Right lobe of liver (tissue), 4 donors: ENCODE results near the gene USP48.

ENCODE experiments used
- POLR2A ChIP-seq: fragments of 450-650 bp; IDR thresholded peaks from one replicate; pipeline ENCODE4 v1.6.1; 2017; ENCODE audit warnings: antibody characterized with exemption, mild to moderate bottlenecking
- TF ChIP-seq, protein P1 (sequence below), 4 donors: fragments of 200-600 bp in 3 of 4; fragments of 450-650 bp in 1 of 4; IDR thresholded peaks; one replicate each; pipeline versions ENCODE4 v1.5.1 to v1.8.0; 2016 to 2022; ENCODE audit warnings: antibody characterized with exemption in 4 of 4, mild to moderate bottlenecking in 2 of 4
- donor health status: DM: no; HTN: no; CAD: no.
- donor health status: DM: no; HTN: no; CAD: no.
- donor health status: DM: no; HTN: yes; CAD: no.

DNA sequence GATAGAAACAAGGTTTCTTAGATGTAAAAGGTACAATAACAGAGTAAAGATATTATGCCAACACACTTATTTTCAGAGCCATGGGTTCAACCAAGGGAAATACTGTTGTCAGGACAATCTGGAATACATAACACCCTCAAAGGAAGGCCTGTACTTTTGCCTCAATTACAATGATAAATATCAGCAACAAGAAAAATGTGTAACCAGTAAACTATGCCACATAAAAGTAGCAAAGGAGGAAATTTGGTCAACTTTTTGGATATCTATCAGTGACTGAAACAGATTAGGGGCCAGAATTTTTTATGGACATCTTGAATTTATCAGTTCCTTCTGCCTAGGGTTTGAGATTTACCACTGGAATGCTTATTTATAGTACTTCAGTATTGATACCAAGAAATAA lies 89.2 kb downstream of the USP48 start:
- TF ChIP-seq, protein P1, sequence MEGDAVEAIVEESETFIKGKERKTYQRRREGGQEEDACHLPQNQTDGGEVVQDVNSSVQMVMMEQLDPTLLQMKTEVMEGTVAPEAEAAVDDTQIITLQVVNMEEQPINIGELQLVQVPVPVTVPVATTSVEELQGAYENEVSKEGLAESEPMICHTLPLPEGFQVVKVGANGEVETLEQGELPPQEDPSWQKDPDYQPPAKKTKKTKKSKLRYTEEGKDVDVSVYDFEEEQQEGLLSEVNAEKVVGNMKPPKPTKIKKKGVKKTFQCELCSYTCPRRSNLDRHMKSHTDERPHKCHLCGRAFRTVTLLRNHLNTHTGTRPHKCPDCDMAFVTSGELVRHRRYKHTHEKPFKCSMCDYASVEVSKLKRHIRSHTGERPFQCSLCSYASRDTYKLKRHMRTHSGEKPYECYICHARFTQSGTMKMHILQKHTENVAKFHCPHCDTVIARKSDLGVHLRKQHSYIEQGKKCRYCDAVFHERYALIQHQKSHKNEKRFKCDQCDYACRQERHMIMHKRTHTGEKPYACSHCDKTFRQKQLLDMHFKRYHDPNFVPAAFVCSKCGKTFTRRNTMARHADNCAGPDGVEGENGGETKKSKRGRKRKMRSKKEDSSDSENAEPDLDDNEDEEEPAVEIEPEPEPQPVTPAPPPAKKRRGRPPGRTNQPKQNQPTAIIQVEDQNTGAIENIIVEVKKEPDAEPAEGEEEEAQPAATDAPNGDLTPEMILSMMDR (IDR thresholded peaks at IDR 0.05): no peak
- no peak for TF ChIP-seq POLR2A
